ENCODE measurements around the gene PCSK5.

DNA sequence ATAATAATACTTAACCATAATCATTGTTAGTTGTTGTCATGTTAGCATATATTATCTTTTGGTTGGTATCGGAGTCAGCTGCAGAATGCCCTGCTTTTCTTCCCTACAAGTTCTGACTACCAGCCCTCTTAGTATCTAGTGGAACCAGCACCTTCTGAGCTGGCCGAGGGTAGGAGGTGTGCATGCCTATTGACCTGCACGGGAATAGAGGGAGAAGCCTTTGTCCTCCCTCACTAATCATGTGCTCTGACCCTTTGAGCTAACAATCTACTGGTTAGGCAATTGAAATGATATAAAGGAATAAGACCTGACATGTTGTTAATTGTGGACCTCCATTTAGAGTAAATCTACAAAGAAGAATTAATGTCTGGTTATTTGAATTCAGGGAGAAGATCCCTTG lies 4.1 kb downstream of the PCSK5 start:
- TF ChIP-seq CTCF (IDR thresholded peaks at IDR 0.05) (no peak), EZH2 (IDR thresholded peaks at IDR 0.05; ENCODE audit: borderline replicate concordance, insufficient read depth, low read depth, low read length, poor library complexity, severe bottlenecking) (no peak)
